Measurements from ENCODE around the gene CEP44. TPM values are rescaled to one million over a fixed set of nuclear protein-coding genes. Genes with fewer than 3 reads are reported as not detected.
"Not testable (repeated sequence)": the region's sequence is repeated elsewhere in the genome, so short reads cannot be mapped to it uniquely, and the experiment has no call there.

Gene CEP44
- total and polyA plus RNA-seq, 2 experiments from 2014 or later, result 6.6 to 19.0 TPM

- H2AFZ ChIP-seq, result no peak overlapping the region
- H3K36me3 ChIP-seq (replicated peaks; ENCODE audit: insufficient read depth, low read depth), result no peaks in the 10 kb centered on the region
- H3K27me3 ChIP-seq, result no peaks in the 10 kb centered on the region
- peaks cover 4% of the 10 kb centered on the region for H3K4me1 ChIP-seq (ENCODE audit: insufficient read depth)
- peaks cover 25% of the 10 kb centered on the region for H3K79me2 ChIP-seq
- no peaks in the 10 kb centered on the region for H4K20me1 ChIP-seq (ENCODE audit: insufficient read depth, poor library complexity, severe bottlenecking)
- no peaks in the 10 kb centered on the region for H3K9me2 ChIP-seq (replicated peaks; ENCODE audit: insufficient read depth)
- DNase-seq (ENCODE audit: low spot score), result no peak
- no peak overlapping the region for H3K4me2 ChIP-seq
- H3K4me3 ChIP-seq, result no peak overlapping the region
- H3K9me3 ChIP-seq (ENCODE audit: low read depth), result no peaks in the 10 kb centered on the region
- no peak overlapping the region for H3K27ac ChIP-seq
- TF ChIP-seq EZH2 (IDR thresholded peaks at IDR 0.05; ENCODE audit: borderline replicate concordance), result no peak
- no peak for TF ChIP-seq EZH2phosphoT487 (IDR thresholded peaks at IDR 0.05; ENCODE audit: low read depth, severe bottlenecking, unreplicated experiment)
- TF ChIP-seq, protein P1, sequence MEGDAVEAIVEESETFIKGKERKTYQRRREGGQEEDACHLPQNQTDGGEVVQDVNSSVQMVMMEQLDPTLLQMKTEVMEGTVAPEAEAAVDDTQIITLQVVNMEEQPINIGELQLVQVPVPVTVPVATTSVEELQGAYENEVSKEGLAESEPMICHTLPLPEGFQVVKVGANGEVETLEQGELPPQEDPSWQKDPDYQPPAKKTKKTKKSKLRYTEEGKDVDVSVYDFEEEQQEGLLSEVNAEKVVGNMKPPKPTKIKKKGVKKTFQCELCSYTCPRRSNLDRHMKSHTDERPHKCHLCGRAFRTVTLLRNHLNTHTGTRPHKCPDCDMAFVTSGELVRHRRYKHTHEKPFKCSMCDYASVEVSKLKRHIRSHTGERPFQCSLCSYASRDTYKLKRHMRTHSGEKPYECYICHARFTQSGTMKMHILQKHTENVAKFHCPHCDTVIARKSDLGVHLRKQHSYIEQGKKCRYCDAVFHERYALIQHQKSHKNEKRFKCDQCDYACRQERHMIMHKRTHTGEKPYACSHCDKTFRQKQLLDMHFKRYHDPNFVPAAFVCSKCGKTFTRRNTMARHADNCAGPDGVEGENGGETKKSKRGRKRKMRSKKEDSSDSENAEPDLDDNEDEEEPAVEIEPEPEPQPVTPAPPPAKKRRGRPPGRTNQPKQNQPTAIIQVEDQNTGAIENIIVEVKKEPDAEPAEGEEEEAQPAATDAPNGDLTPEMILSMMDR (IDR thresholded peaks at IDR 0.05; ENCODE audit: poor library complexity), result no peak
These were observed 24.1 kb upstream of the CEP44 start for GRCh38 chr4:174259580-174259979.

DNA sequence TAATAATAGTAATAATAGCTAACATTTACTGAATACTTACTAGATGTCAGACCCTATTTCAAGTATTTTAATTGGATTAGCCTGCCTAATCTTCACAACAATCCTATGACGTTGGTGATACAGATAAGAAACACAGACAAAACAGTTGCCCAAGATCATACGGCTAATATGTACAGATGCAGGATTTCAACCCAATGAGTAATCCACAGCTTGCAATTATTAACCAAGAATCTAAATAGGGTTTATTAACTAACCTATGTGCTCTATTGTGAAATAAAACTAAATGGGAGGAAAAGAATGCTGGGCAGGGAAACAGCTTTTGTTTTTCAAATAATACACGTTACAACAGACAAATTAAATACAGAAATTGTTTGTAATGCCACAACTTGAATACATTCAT lies 23.6 kb upstream of the CEP44 start:
- H3K4me3 ChIP-seq, result no peak overlapping the region
- no peaks in the 10 kb centered on the region for H3K27me3 ChIP-seq
- H2AFZ ChIP-seq, result no peak overlapping the region
- WGBS (ENCODE audit: low lambda C conversion rate, missing lambda C conversion rate), result 12% methylated on average over 3 of the region's 3 CpGs
- H3K4me2 ChIP-seq, result peak overlapping the region; percentile 66
- TF ChIP-seq EZH2 (IDR thresholded peaks at IDR 0.05; ENCODE audit: borderline replicate concordance), result no peak
- no peak for TF ChIP-seq EZH2phosphoT487 (IDR thresholded peaks at IDR 0.05; ENCODE audit: low read depth, severe bottlenecking, unreplicated experiment)
- TF ChIP-seq, protein P1 (IDR thresholded peaks at IDR 0.05; ENCODE audit: poor library complexity), result no peak
- no peaks in the 10 kb centered on the region for H3K9me2 ChIP-seq (replicated peaks; ENCODE audit: insufficient read depth)
- H3K4me1 ChIP-seq (ENCODE audit: insufficient read depth), result peaks cover 4% of the 10 kb centered on the region
- H4K20me1 ChIP-seq (ENCODE audit: insufficient read depth, poor library complexity, severe bottlenecking), result no peaks in the 10 kb centered on the region
- peak; percentile 26 for DNase-seq (ENCODE audit: low spot score)
- peak overlapping the region; percentile 70 for H3K27ac ChIP-seq
- H3K9me3 ChIP-seq (ENCODE audit: low read depth), result no peaks in the 10 kb centered on the region
- peaks cover 30% of the 10 kb centered on the region for H3K79me2 ChIP-seq
- no peaks in the 10 kb centered on the region for H3K36me3 ChIP-seq (replicated peaks; ENCODE audit: insufficient read depth, low read depth)

GRCh38 chr4:174261432-174261831 lies 22.3 kb upstream of the CEP44 start:
- peak overlapping the region; percentile 70 for H3K27ac ChIP-seq
- not testable (repeated sequence) for H3K4me1 ChIP-seq (ENCODE audit: insufficient read depth); H3K9me2 ChIP-seq (replicated peaks; ENCODE audit: insufficient read depth); DNase-seq (ENCODE audit: low spot score); H3K9me3 ChIP-seq (ENCODE audit: low read depth); H4K20me1 ChIP-seq (ENCODE audit: insufficient read depth, poor library complexity, severe bottlenecking); H3K4me3 ChIP-seq; H2AFZ ChIP-seq; H3K36me3 ChIP-seq (replicated peaks; ENCODE audit: insufficient read depth, low read depth); H3K27me3 ChIP-seq
- peak overlapping the region; percentile 66 for H3K4me2 ChIP-seq
- 67% methylated on average over 1 of the region's 1 CpG for WGBS (ENCODE audit: low lambda C conversion rate, missing lambda C conversion rate)
- H3K79me2 ChIP-seq, result peaks cover 36% of the 10 kb centered on the region

GRCh38 chr4:174262624-174263444 lies 20.9 kb upstream of the CEP44 start:
- Histone ChIP-seq H3K4me3 (no peak overlapping the region), H3K4me1 (ENCODE audit: insufficient read depth) (peaks cover 4% of the 10 kb centered on the region), H3K36me3 (replicated peaks; ENCODE audit: insufficient read depth, low read depth) (no peaks in the 10 kb centered on the region), H3K9me2 (replicated peaks; ENCODE audit: insufficient read depth) (no peaks in the 10 kb centered on the region), H3K4me2 (peak overlapping the region; percentile 45), H3K79me2 (peaks cover 45% of the 10 kb centered on the region), H2AFZ (no peak overlapping the region), H4K20me1 (ENCODE audit: insufficient read depth, poor library complexity, severe bottlenecking) (no peaks in the 10 kb centered on the region), H3K27ac (peak overlapping the region; percentile 16), H3K9me3 (ENCODE audit: low read depth) (no peaks in the 10 kb centered on the region), H3K27me3 (no peaks in the 10 kb centered on the region)
- peak; percentile 8 for DNase-seq (ENCODE audit: low spot score)
- TF ChIP-seq, protein P1 (IDR thresholded peaks at IDR 0.05; ENCODE audit: poor library complexity), result no peak
- TF ChIP-seq EZH2 (IDR thresholded peaks at IDR 0.05; ENCODE audit: borderline replicate concordance) (no peak), EZH2phosphoT487 (IDR thresholded peaks at IDR 0.05; ENCODE audit: low read depth, severe bottlenecking, unreplicated experiment) (no peak)
- 76% methylated on average over 6 of the region's 6 CpGs for WGBS (ENCODE audit: low lambda C conversion rate, missing lambda C conversion rate)
